ENCODE results near the gene PIK3R6.

GRCh38 chr17:8818047-8818446 is 49.4 kb downstream of the PIK3R6 start:
- TF ChIP-seq CTCF (IDR thresholded peaks at IDR 0.05; ENCODE audit: insufficient read depth, low read length) (no peak), REST (IDR thresholded peaks at IDR 0.05; ENCODE audit: insufficient replicate concordance, low read depth) (no peak), POLR2AphosphoS5 (IDR thresholded peaks at IDR 0.05; ENCODE audit: low read depth) (no peak), GABPA (IDR thresholded peaks at IDR 0.05; ENCODE audit: low read depth) (no peak)

Data from HL-60 (cell line).